Liver (tissue), 9 donors: ENCODE results near the gene RASA3. TPM values are rescaled to one million over a fixed set of nuclear protein-coding genes. Genes with fewer than 3 reads are reported as not detected.

ENCODE experiments used
- DNase-seq: peaks from one replicate; pipeline ENCODE4 v3.0.0-alpha.2; 2017; ENCODE audit warnings: low spot score
- H3K27ac ChIP-seq, 2 donors: one replicate each; pipeline ENCODE4 v1.7.0; 2013; ENCODE audit warnings: inconsistent platforms in 2 of 2, low read length in 2 of 2, control low read depth in 1 of 2, low read depth in 1 of 2, mild to moderate bottlenecking in 1 of 2
- H3K27me3 ChIP-seq, 4 donors: one replicate each; pipeline versions ENCODE4 v1.6.1 to v1.7.0; 2013; ENCODE audit warnings: low read length in 3 of 4, inconsistent platforms in 1 of 4, mild to moderate bottlenecking in 1 of 4, moderate library complexity in 1 of 4; ENCODE audit not compliant: control insufficient read depth in 4 of 4, insufficient read depth in 4 of 4
- H3K36me3 ChIP-seq, 4 donors: one replicate each; pipeline versions ENCODE4 v1.6.1 to v1.7.0; 2013; ENCODE audit warnings: low read length in 3 of 4, mild to moderate bottlenecking in 3 of 4, low read depth in 1 of 4, moderate library complexity in 1 of 4; ENCODE audit not compliant: control insufficient read depth in 4 of 4, insufficient read depth in 3 of 4
- H3K4me1 ChIP-seq, 4 donors: one replicate each; pipeline versions ENCODE4 v1.6.1 to v1.7.0; 2013; ENCODE audit warnings: low read length in 3 of 4, mild to moderate bottlenecking in 3 of 4, moderate library complexity in 1 of 4; ENCODE audit not compliant: control insufficient read depth in 4 of 4, insufficient read depth in 4 of 4
- H3K4me3 ChIP-seq, 3 donors: one replicate each; pipeline versions ENCODE4 v1.6.1 to v1.7.0; 2013; ENCODE audit warnings: low read length in 3 of 3, control low read depth in 1 of 3, low read depth in 1 of 3, mild to moderate bottlenecking in 1 of 3
- H3K9ac ChIP-seq, 2 donors: one replicate each; pipeline ENCODE4 v1.7.0; 2013; ENCODE audit warnings: low read length in 2 of 2, mild to moderate bottlenecking in 2 of 2, moderate library complexity in 2 of 2, control low read depth in 1 of 2, low read depth in 1 of 2
- H3K9me3 ChIP-seq, 4 donors: one replicate each; pipeline versions ENCODE4 v1.6.1 to v1.7.0; 2013; ENCODE audit warnings: low read length in 3 of 4; ENCODE audit not compliant: control insufficient read depth in 4 of 4
- ATF3 ChIP-seq: IDR thresholded peaks from 2 replicates; pipeline ENCODE4 v1.6.1; 2016; ENCODE audit warnings: antibody characterized with exemption
- CTCF ChIP-seq: fragments of 150-350 bp; IDR thresholded peaks from 2 replicates; pipeline ENCODE4 v1.5.1; 2017; ENCODE audit warnings: improper control_type of control experiment, low read depth, low read length; ENCODE audit not compliant: missing input control
- EGR1 ChIP-seq, 2 donors: IDR thresholded peaks; 2 replicates each; pipeline ENCODE4 v1.6.1; 2016 to 2018; ENCODE audit warnings: antibody characterized with exemption in 2 of 2, low read depth in 2 of 2
- FOXA1 ChIP-seq: IDR thresholded peaks from 2 replicates; pipeline ENCODE4 v1.6.1; 2016; ENCODE audit warnings: antibody characterized with exemption
- FOXA2 ChIP-seq: IDR thresholded peaks from 2 replicates; pipeline ENCODE4 v1.6.1; 2016; ENCODE audit warnings: antibody characterized with exemption
- GABPA ChIP-seq, 2 donors: IDR thresholded peaks in 1 of 2; conservative IDR thresholded peaks in 1 of 2; 2 replicates each; pipeline ENCODE4 v1.6.1; 2016; ENCODE audit warnings: antibody characterized with exemption in 2 of 2, mild to moderate bottlenecking in 1 of 2, moderate library complexity in 1 of 2
- HNF4A ChIP-seq, 2 donors: conservative IDR thresholded peaks; 2 replicates each; pipeline ENCODE4 v1.6.1; 2016; ENCODE audit warnings: antibody characterized with exemption in 2 of 2, mild to moderate bottlenecking in 2 of 2
- HNF4G ChIP-seq: IDR thresholded peaks from 2 replicates; pipeline ENCODE4 v1.6.1; 2016; ENCODE audit warnings: antibody characterized with exemption
- JUND ChIP-seq, 2 donors: IDR thresholded peaks; 2 replicates each; pipeline ENCODE4 v1.6.1; 2016; ENCODE audit warnings: antibody characterized with exemption in 2 of 2
- NR2F2 ChIP-seq: IDR thresholded peaks from 2 replicates; pipeline ENCODE4 v1.6.1; 2016; ENCODE audit warnings: antibody characterized with exemption
- RAD21 ChIP-seq, 2 donors: IDR thresholded peaks; 2 replicates each; pipeline ENCODE4 v1.6.1; 2016; ENCODE audit warnings: antibody characterized with exemption in 2 of 2, mild to moderate bottlenecking in 2 of 2
- RXRA ChIP-seq, 2 donors: IDR thresholded peaks; 2 replicates each; pipeline ENCODE4 v1.6.1; 2017 to 2018; ENCODE audit warnings: antibody characterized with exemption in 2 of 2, mild to moderate bottlenecking in 1 of 2
- SP1 ChIP-seq: IDR thresholded peaks from 2 replicates; pipeline ENCODE4 v1.6.1; 2018; ENCODE audit warnings: antibody characterized with exemption, mild to moderate bottlenecking
- TAF1 ChIP-seq: conservative IDR thresholded peaks from 2 replicates; pipeline ENCODE4 v1.6.1; 2016; ENCODE audit warnings: antibody characterized with exemption, mild to moderate bottlenecking
- YY1 ChIP-seq: IDR thresholded peaks from 2 replicates; pipeline ENCODE4 v1.6.1; 2016; ENCODE audit warnings: antibody characterized with exemption, mild to moderate bottlenecking
- ZBTB33 ChIP-seq: IDR thresholded peaks from 2 replicates; pipeline ENCODE4 v1.6.1; 2016; ENCODE audit warnings: antibody characterized with exemption
- WGBS: extraction: QIAGEN DNeasy Blood & Tissue Kit; methylation state at CpG from one replicate; pipeline ENCODE4 v1.1.7; 2013; 5-methylcytosine and 5-hydroxymethylcytosine counted together
- polyA plus RNA-seq, 2 donors: library from polyadenylated mRNA; stranded (reverse) in 1 of 2; unstranded in 1 of 2; fragments of 200-250 nt in 1 of 2; fragments of >200 nt in 1 of 2; fragmentation: Nextera tagmentation in 1 of 2; extraction: Ambion mirVana in 1 of 2; gene quantifications; one replicate each; pipeline versions ENCODE4 v1.2.1 to v1.2.3, GENCODE V29; 2013 to 2015
- total RNA-seq, 2 donors: library from RNA; depleted of rRNA; stranded (reverse); fragments of >200 nt; gene quantifications; one replicate each; pipeline ENCODE4 v1.2.3, GENCODE V29; 2014
- TF ChIP-seq, protein P1 (sequence below): IDR thresholded peaks from 2 replicates; pipeline ENCODE4 v1.6.1; 2016; ENCODE audit warnings: antibody characterized with exemption, mild to moderate bottlenecking
- donor health status: healthy.
- donor health status: healthy.
- donor health status: healthy.
- donor health status: healthy.
- donor health status: healthy.

RASA3 gene
- total and polyA plus RNA-seq, 4 donors = 0.64 to 5.9 (median 3.8) TPM

DNA sequence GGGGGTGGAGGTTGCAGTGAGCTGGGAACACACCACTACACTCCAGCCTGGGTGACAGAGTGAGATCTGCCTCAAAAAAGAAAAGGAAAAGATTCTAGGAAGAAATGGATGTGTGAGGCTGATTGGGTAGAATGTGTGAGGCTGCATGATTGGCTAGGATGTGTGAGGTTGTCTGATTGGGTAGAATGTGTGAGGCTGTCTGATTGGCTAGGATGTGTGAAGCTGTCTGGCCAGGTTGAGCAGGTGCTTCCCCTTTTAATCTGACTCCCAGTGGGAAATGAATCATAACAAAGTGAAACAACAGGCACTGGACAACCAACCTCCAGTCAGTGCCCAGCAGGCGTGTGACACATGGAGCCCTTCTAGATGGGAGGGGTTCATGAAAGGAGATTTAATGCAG is 173.2 kb downstream of the RASA3 start:
- H3K4me1 ChIP-seq = no peaks in the 10 kb centered on the region
- H3K9me3 ChIP-seq = peaks cover 0 to 1% (median 0%) of the 10 kb centered on the region in 4 donors
- no peak overlapping the region for H3K9ac ChIP-seq
- no peak for DNase-seq
- no peaks in the 10 kb centered on the region for H3K36me3 ChIP-seq
- TF ChIP-seq SP1 (no peak), HNF4G (no peak), FOXA1 (no peak), FOXA2 (no peak), JUND (IDR thresholded peaks at IDR 0.05) (no peak), NR2F2 (no peak), CTCF (no peak), YY1 (no peak), TAF1 (no peak), RXRA (IDR thresholded peaks at IDR 0.05) (no peak), ATF3 (no peak)
- TF ChIP-seq, protein P1, sequence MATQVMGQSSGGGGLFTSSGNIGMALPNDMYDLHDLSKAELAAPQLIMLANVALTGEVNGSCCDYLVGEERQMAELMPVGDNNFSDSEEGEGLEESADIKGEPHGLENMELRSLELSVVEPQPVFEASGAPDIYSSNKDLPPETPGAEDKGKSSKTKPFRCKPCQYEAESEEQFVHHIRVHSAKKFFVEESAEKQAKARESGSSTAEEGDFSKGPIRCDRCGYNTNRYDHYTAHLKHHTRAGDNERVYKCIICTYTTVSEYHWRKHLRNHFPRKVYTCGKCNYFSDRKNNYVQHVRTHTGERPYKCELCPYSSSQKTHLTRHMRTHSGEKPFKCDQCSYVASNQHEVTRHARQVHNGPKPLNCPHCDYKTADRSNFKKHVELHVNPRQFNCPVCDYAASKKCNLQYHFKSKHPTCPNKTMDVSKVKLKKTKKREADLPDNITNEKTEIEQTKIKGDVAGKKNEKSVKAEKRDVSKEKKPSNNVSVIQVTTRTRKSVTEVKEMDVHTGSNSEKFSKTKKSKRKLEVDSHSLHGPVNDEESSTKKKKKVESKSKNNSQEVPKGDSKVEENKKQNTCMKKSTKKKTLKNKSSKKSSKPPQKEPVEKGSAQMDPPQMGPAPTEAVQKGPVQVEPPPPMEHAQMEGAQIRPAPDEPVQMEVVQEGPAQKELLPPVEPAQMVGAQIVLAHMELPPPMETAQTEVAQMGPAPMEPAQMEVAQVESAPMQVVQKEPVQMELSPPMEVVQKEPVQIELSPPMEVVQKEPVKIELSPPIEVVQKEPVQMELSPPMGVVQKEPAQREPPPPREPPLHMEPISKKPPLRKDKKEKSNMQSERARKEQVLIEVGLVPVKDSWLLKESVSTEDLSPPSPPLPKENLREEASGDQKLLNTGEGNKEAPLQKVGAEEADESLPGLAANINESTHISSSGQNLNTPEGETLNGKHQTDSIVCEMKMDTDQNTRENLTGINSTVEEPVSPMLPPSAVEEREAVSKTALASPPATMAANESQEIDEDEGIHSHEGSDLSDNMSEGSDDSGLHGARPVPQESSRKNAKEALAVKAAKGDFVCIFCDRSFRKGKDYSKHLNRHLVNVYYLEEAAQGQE = no peak
- H3K27ac ChIP-seq = no peak overlapping the region
- no peak overlapping the region for H3K4me3 ChIP-seq
- H3K27me3 ChIP-seq = no peaks in the 10 kb centered on the region
- WGBS = 87% methylated on average over 1 of the region's 1 CpG

- no peak overlapping the region for H3K9ac ChIP-seq
- no peaks in the 10 kb centered on the region for H3K4me1 ChIP-seq
- WGBS = 94% methylated on average over 22 of the region's 22 CpGs
- DNase-seq = no peak
- H3K9me3 ChIP-seq = peaks cover 0 to 1% (median 0%) of the 10 kb centered on the region in 4 donors
- H3K27me3 ChIP-seq = no peaks in the 10 kb centered on the region
- TF ChIP-seq TAF1 (no peak), RAD21 (IDR thresholded peaks at IDR 0.05) (no peak), EGR1 (IDR thresholded peaks at IDR 0.05; ENCODE audit: low read depth in 2 of 2) (no peak), RXRA (IDR thresholded peaks at IDR 0.05) (no peak), CTCF (no peak), ZBTB33 (no peak), GABPA (IDR thresholded peaks at IDR 0.05 in 1 of 2, conservative IDR thresholded peaks at IDR 0.05 in 1 of 2) (no peak), FOXA2 (no peak), HNF4A (conservative IDR thresholded peaks at IDR 0.05) (no peak), YY1 (no peak), ATF3 (no peak), FOXA1 (no peak), HNF4G (no peak), NR2F2 (no peak)
- TF ChIP-seq, protein P1 = no peak
- no peaks in the 10 kb centered on the region for H3K36me3 ChIP-seq
- no peak overlapping the region for H3K27ac ChIP-seq
- no peak overlapping the region for H3K4me3 ChIP-seq
Observed at GRCh38 chr13:113958373-113958772, 174.1 kb downstream of the RASA3 start.
